HG03066 (cell line): ENCODE results near the gene DTNA.

Experiments used
- ATAC-seq: cut with Tn5 transposase; IDR thresholded peaks from one replicate; pipeline ENCODE4 v1.9.1; 2021; ENCODE audit warnings: low read depth; ENCODE audit not compliant: unreplicated experiment

Gene DTNA

GRCh38 chr18:34844732-34845459 is 134.8 kb downstream of the DTNA start:
- no peak for ATAC-seq

- ATAC-seq: no peak
Observed at GRCh38 chr18:34847408-34847807, 137.3 kb downstream of the DTNA start.

GRCh38 chr18:34848156-34848555 is 138.1 kb downstream of the DTNA start:
- ATAC-seq: no peak

- no peak for ATAC-seq
Observed at GRCh38 chr18:34848695-34849094, 138.6 kb downstream of the DTNA start.

GRCh38 chr18:34857320-34857719 is 147.2 kb downstream of the DTNA start:
- no peak for ATAC-seq

- ATAC-seq: no peak
Observed at GRCh38 chr18:34858188-34858587, 148.1 kb downstream of the DTNA start.

- ATAC-seq: no peak
Observed at GRCh38 chr18:34859496-34859895, 149.4 kb downstream of the DTNA start.

GRCh38 chr18:34862561-34862960 is 152.5 kb downstream of the DTNA start:
- ATAC-seq: no peak

- no peak for ATAC-seq
Observed at GRCh38 chr18:34863702-34864101, 153.6 kb downstream of the DTNA start.

- no peak for ATAC-seq
Observed at GRCh38 chr18:34864836-34865497, 154.9 kb downstream of the DTNA start.

GRCh38 chr18:34866310-34866709 is 156.2 kb downstream of the DTNA start:
- no peak for ATAC-seq

- ATAC-seq: no peak
Observed at GRCh38 chr18:34866739-34867138, 156.6 kb downstream of the DTNA start.

GRCh38 chr18:34867520-34867919 is 157.4 kb downstream of the DTNA start:
- no peak for ATAC-seq

GRCh38 chr18:34870555-34871310 is 160.6 kb downstream of the DTNA start:
- ATAC-seq: no peak

GRCh38 chr18:34871435-34871834 is 161.3 kb downstream of the DTNA start:
- ATAC-seq: no peak

- no peak for ATAC-seq
Observed at GRCh38 chr18:34872066-34872465, 162.0 kb downstream of the DTNA start.

GRCh38 chr18:34873986-34874580 is 164.0 kb downstream of the DTNA start:
- ATAC-seq: no peak

- no peak for ATAC-seq
Observed at GRCh38 chr18:34875150-34875549, 165.1 kb downstream of the DTNA start.

GRCh38 chr18:34880403-34880802 is 170.3 kb downstream of the DTNA start:
- ATAC-seq: no peak

- ATAC-seq: no peak
Observed at GRCh38 chr18:34880882-34881834, 171.1 kb downstream of the DTNA start.
